Naive thymus-derived CD4-positive, alpha-beta T cell (primary cell): ENCODE results near the gene SLC16A11. TPM values are rescaled to one million over a fixed set of nuclear protein-coding genes. Genes with fewer than 3 reads are reported as not detected.
A peak's percentile ranks its signal among the peaks of the same experiment; 100 is the strongest.
"Not testable (repeated sequence)": the region's sequence is repeated elsewhere in the genome, so short reads cannot be mapped to it uniquely, and the experiment has no call there.

Experiments used
- ATAC-seq: fragments of 150-1000 bp; cut with Tn5 transposase; 2 replicates; pipeline ENCODE4 v1.10.0; 2021; ENCODE audit warnings: mild to moderate bottlenecking, moderate library complexity
- CTCF ChIA-PET: fragments of 350-600 bp; sonication (Branson Sonifier 250); formaldehyde crosslinking; loops from one replicate; lab custom pipeline; 2021; ENCODE audit warnings: antibody characterized with exemption; lab: Charles Lee
- POLR2A ChIA-PET: fragments of 350-600 bp; sonication (Branson Sonifier 250); formaldehyde crosslinking; loops from one replicate; lab custom pipeline; 2021; ENCODE audit warnings: antibody characterized with exemption, inconsistent platforms; lab: Charles Lee
- DNase-seq, 9 donors: peaks; one replicate each; pipeline versions ENCODE4 v3.0.0 to v3.0.0-alpha.2; 2020 to 2022; ENCODE audit warnings: mixed read lengths in 1 of 9
- H3K27ac ChIP-seq: one replicate; pipeline ENCODE4 v1.7.0; 2013; ENCODE audit warnings: mild to moderate bottlenecking, low read depth, low read length, moderate library complexity
- H3K27me3 ChIP-seq, 2 donors: one replicate each; pipeline ENCODE4 v1.7.0; 2013; ENCODE audit warnings: low read length in 2 of 2, mild to moderate bottlenecking in 2 of 2, moderate library complexity in 2 of 2; ENCODE audit not compliant: control insufficient read depth in 2 of 2, insufficient read depth in 2 of 2
- H3K36me3 ChIP-seq, 3 experiments: 1 replicate in 2 of 3; 2 replicates in 1 of 3; pipeline ENCODE4 v1.7.0; 2013; ENCODE audit warnings: low read length in 3 of 3, mild to moderate bottlenecking in 3 of 3, moderate library complexity in 1 of 3; ENCODE audit not compliant: insufficient read depth in 3 of 3, control insufficient read depth in 2 of 3
- H3K4me1 ChIP-seq, 2 donors: one replicate each; pipeline ENCODE4 v1.7.0; 2013; ENCODE audit warnings: low read length in 2 of 2, mild to moderate bottlenecking in 2 of 2, moderate library complexity in 1 of 2; ENCODE audit not compliant: control insufficient read depth in 2 of 2, insufficient read depth in 2 of 2
- H3K4me3 ChIP-seq: 2 replicates; pipeline ENCODE4 v1.7.0; 2013; ENCODE audit warnings: mild to moderate bottlenecking, low read length
- H3K9me3 ChIP-seq, 3 experiments: 1 replicate in 2 of 3; 2 replicates in 1 of 3; pipeline ENCODE4 v1.7.0; 2013; ENCODE audit warnings: low read length in 3 of 3; ENCODE audit not compliant: control insufficient read depth in 2 of 3
- H3K27ac Mint-ChIP-seq, 9 donors: one replicate each; pipeline ENCODE4 v1.8.0; 2020 to 2022; ENCODE audit warnings: mixed read lengths in 9 of 9, mild to moderate bottlenecking in 8 of 9, moderate library complexity in 5 of 9, inconsistent platforms in 2 of 9
- H3K27me3 Mint-ChIP-seq, 5 donors: one replicate each; pipeline ENCODE4 v1.8.0; 2021 to 2022; ENCODE audit warnings: mixed read lengths in 5 of 5, mild to moderate bottlenecking in 1 of 5
- H3K36me3 Mint-ChIP-seq, 5 donors: one replicate each; pipeline ENCODE4 v1.8.0; 2020 to 2022; ENCODE audit warnings: mixed read lengths in 5 of 5, mild to moderate bottlenecking in 3 of 5, inconsistent platforms in 1 of 5
- H3K4me1 Mint-ChIP-seq, 7 donors: one replicate each; pipeline ENCODE4 v1.8.0; 2020 to 2022; ENCODE audit warnings: mixed read lengths in 7 of 7, mild to moderate bottlenecking in 3 of 7, inconsistent platforms in 1 of 7
- H3K4me3 Mint-ChIP-seq, 10 donors: one replicate each; pipeline ENCODE4 v1.8.0; 2020 to 2022; ENCODE audit warnings: mild to moderate bottlenecking in 10 of 10, mixed read lengths in 10 of 10, moderate library complexity in 6 of 10, inconsistent platforms in 2 of 10
- H3K9me3 Mint-ChIP-seq, 11 donors: one replicate each; pipeline ENCODE4 v1.8.0; 2020 to 2022; ENCODE audit warnings: mixed read lengths in 11 of 11, mild to moderate bottlenecking in 4 of 11, inconsistent platforms in 1 of 11, moderate library complexity in 1 of 11
- intact Hi-C, 2 donors: fragments of 100-400 bp; cut with micrococcal nuclease; formaldehyde crosslinking; loops; one replicate each; pipeline ENCODE4 v1.15.1; 2023
- polyA plus RNA-seq, 2 donors: library from polyadenylated mRNA; unstranded; fragments of 300-500 nt; fragmentation: Illumina TruSeq; gene quantifications; one replicate each; pipeline ENCODE4 v1.2.3, GENCODE V29; 2021
- total RNA-seq, 6 experiments: library from RNA in 5 of 6; stranded (reverse) in 5 of 6; gene quantifications; 1 replicate in 5 of 6; 2 replicates in 1 of 6; pipeline ENCODE4 v1.2.3 and lab custom pipeline; 2021 to 2026

Gene SLC16A11
- total and polyA plus RNA-seq, 7 experiments from 2014 or later: 0.24 to 1.7 (median 1.1) TPM

DNA sequence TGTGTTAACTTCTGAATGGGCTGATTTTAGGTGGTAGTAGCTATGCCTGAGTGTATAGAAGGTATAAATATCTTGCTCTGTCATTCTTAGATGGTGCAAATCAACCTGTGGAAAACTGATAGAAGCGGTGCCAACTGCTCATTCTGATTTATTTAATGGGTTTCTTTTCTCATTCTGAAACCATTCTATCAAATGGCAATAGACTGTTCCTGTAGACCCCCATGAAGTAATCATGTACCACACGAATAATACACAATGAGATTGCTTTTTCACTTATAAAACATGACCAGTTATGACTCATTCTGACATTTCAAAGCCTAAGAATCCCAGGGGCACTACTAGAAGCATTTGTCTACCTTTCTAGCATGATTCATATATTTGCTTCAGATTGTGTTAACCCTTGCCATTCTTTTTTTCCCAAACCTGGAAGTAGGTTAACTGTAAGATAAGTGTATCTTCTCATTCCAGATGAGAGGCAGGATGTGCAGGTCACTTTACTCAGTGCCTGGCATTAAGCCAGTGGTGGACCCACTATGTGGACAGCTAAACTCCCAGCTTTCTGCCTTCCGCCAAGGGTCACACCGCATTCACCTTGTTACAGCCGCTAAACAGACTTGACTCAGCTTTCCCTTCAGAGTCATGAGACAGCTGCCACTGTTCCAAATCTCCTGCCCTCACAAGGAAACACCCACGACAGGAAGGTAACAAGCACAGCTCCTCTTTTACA, 16.4 kb upstream of the SLC16A11 start:
- H3K27me3 ChIP-seq: no peaks in the 10 kb centered on the region
- H3K4me3 ChIP-seq: no peak overlapping the region
- Mint-ChIP-seq H3K4me3 (no peak overlapping the region), H3K27ac (peak overlapping the region in 2 of 9 donors; percentile 42 to 66), H3K36me3 (no peaks in the 10 kb centered on the region), H3K9me3 (no peaks in the 10 kb centered on the region), H3K4me1 (peaks cover 0 to 8% (median 4%) of the 10 kb centered on the region in 7 donors), H3K27me3 (peaks cover 0 to 10% (median 3%) of the 10 kb centered on the region in 5 donors)
- ATAC-seq: no peak
- ChIA-PET CTCF (no interaction called here), POLR2A (interaction anchor here (0.6 to 0.7 kb wide), 2 partner anchors 29 to 65 kb away, joined by 3 read pairs; no protein-coding TSS in a partner anchor)
- no peaks in the 10 kb centered on the region for H3K36me3 ChIP-seq
- H3K27ac ChIP-seq: no peak overlapping the region
- no peaks in the 10 kb centered on the region for H3K4me1 ChIP-seq
- peak in 1 of 9 donors; percentile 40 for DNase-seq
- H3K9me3 ChIP-seq: no peaks in the 10 kb centered on the region
- intact Hi-C loops: no loop called here

DNA sequence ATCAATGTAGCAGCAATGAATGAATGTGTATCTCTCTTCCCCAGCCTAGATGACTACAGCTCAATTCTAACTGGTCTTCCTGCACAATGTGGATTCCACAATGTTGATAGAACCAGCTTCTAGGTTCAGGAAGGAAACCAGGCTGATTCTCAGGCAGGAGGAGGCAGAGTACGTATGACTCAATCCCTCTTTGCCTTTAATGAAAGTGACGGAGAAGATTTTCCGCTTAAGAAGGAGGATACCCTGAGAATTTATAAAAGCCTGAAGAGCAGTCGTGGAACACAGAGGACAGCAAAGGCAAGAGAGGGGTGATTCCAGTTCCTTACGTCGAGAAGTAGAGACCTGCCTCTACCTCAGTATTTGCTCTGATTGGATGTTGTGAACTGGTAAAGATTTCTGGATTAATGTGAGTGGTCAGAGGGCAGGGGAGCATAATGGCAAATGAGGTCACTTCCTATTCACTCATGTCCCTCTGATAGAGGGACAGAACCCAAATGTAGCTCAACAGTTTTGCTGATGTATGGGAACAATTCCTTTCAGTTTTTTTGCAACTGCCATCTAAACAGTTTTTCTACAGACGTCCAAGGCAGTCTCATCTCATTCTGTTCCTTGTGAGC, 15.0 kb upstream of the SLC16A11 start:
- peak overlapping the region in 1 of 9 donors; percentile 78 for H3K27ac Mint-ChIP-seq
- Histone ChIP-seq H3K4me3 (no peak overlapping the region), H3K27me3 (no peaks in the 10 kb centered on the region), H3K9me3 (no peaks in the 10 kb centered on the region), H3K27ac (no peak overlapping the region), H3K36me3 (no peaks in the 10 kb centered on the region), H3K4me1 (no peaks in the 10 kb centered on the region)
- H3K4me3 Mint-ChIP-seq: no peak overlapping the region
- no peak for ATAC-seq
- peaks cover 0 to 8% (median 4%) of the 10 kb centered on the region in 7 donors for H3K4me1 Mint-ChIP-seq
- H3K9me3 Mint-ChIP-seq: no peaks in the 10 kb centered on the region
- H3K27me3 Mint-ChIP-seq: peaks cover 0 to 11% (median 3%) of the 10 kb centered on the region in 5 donors
- ChIA-PET POLR2A (no interaction called here), CTCF (interaction anchor here (0.7 to 1.1 kb wide), 3 partner anchors 13 to 129 kb away, joined by 3 to 6 read pairs (median 4); no protein-coding TSS in a partner anchor)
- DNase-seq: no peak
- no peaks in the 10 kb centered on the region for H3K36me3 Mint-ChIP-seq
- intact Hi-C loops: no loop called here

DNA sequence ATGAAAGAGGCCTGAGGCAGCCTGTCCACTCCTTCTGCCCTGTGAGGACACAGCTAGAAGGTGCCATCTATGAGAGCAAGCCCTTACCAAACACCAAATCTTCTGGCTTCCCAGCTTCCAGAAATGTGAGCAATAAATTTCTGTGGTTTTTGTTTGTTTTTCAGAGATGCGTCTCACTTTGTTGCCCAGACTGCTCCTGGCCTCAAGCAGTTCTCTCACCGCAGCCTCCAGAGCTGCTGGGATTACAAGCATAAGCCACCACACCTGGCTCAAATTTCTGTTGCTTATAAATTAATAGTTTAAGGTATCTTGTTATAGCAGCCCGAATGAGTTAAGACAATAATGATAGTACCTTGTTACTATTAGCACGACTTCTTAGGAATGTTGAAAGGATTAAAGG, 12.5 kb upstream of the SLC16A11 start:
- H3K27ac ChIP-seq: no peak overlapping the region
- no peaks in the 10 kb centered on the region for H3K9me3 ChIP-seq
- Mint-ChIP-seq H3K27me3 (peaks cover 0 to 5% (median 0%) of the 10 kb centered on the region in 5 donors), H3K4me3 (no peak overlapping the region), H3K27ac (no peak overlapping the region), H3K4me1 (peaks cover 0 to 9% (median 4%) of the 10 kb centered on the region in 7 donors), H3K9me3 (no peaks in the 10 kb centered on the region), H3K36me3 (no peaks in the 10 kb centered on the region)
- CTCF ChIA-PET: interaction anchor here (0.7 to 1.7 kb wide), 2 partner anchors 80 to 96 kb away, joined by 3 to 5 read pairs; no protein-coding TSS in a partner anchor
- intact Hi-C loops: no loop called here
- no peak overlapping the region for H3K4me3 ChIP-seq
- ATAC-seq: no peak
- no peaks in the 10 kb centered on the region for H3K36me3 ChIP-seq
- POLR2A ChIA-PET: no interaction called here
- H3K4me1 ChIP-seq: no peaks in the 10 kb centered on the region
- no peak for DNase-seq
- H3K27me3 ChIP-seq: no peaks in the 10 kb centered on the region

DNA sequence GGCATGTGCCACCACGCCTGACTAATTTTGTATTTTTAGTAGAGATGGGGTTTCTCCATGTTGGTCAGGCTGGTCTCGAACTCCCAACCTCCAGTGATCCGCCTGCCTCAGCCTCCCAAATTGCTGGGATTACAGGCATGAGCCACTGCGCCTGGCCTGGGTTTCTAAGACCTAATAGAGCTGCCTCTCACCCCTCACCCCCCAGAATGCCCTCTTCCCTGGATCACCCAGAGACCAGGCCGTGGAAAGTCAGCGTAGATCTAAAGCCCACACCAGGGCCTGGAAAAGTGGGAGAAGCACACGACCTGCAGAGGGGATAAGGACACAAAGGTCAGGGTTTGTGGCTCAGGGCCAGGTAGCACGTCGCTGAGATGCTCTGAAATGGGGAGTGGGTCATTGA, 6.7 kb upstream of the SLC16A11 start:
- H3K36me3 Mint-ChIP-seq, H3K27me3 ChIP-seq, H3K9me3 Mint-ChIP-seq, H3K27ac ChIP-seq, H3K4me3 Mint-ChIP-seq, H3K9me3 ChIP-seq, ATAC-seq, DNase-seq, H3K27me3 Mint-ChIP-seq, intact Hi-C loops, POLR2A ChIA-PET, H3K4me3 ChIP-seq, H3K36me3 ChIP-seq: not testable (repeated sequence)
- H3K27ac Mint-ChIP-seq: peak overlapping the region in 2 of 9 donors; percentile 12 to 19
- CTCF ChIA-PET: interaction anchor here (0.6 to 6.3 kb wide), 3 partner anchors 40 to 90 kb away, joined by 5 to 47 read pairs (median 7); no protein-coding TSS in a partner anchor
- H3K4me1 ChIP-seq: peaks cover 10 to 12% of the 10 kb centered on the region in 2 donors
- H3K4me1 Mint-ChIP-seq: peaks cover 0 to 22% (median 21%) of the 10 kb centered on the region in 7 donors

DNA sequence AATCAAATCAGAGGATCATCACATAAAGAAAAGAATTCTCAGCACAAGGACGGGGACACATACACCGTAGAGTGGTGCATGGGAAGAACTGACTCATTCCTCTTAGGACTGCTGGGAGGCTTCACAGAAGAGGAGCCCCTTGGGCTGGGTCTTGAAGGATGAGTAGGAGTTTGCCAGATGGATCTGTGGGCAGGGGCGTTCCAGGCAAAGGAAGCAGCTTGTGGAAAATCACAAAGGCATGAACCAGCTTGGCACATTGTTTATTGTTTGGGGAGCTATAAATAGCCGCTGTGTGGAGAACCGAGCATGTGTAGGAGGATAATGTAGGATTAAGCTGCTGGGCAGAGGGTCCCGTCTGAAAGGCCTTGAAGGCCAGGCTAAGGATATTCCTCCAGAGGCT, 5.1 kb upstream of the SLC16A11 start:
- Mint-ChIP-seq H3K36me3 (no peaks in the 10 kb centered on the region), H3K9me3 (no peaks in the 10 kb centered on the region), H3K4me1 (peaks cover 0 to 29% (median 21%) of the 10 kb centered on the region in 7 donors), H3K27ac (peak overlapping the region in 3 of 9 donors; percentile 33 to 58 (median 54)), H3K4me3 (no peak overlapping the region), H3K27me3 (peaks cover 0 to 20% (median 0%) of the 10 kb centered on the region in 5 donors)
- Histone ChIP-seq H3K4me3 (no peak overlapping the region), H3K27me3 (no peaks in the 10 kb centered on the region), H3K9me3 (no peaks in the 10 kb centered on the region), H3K4me1 (peaks cover 12% of the 10 kb centered on the region in 2 donors), H3K36me3 (no peaks in the 10 kb centered on the region), H3K27ac (no peak overlapping the region)
- no peak for DNase-seq
- ChIA-PET CTCF (interaction anchor here (0.9 to 6.3 kb wide), 4 partner anchors 9 to 136 kb away, joined by 3 to 47 read pairs (median 4); no protein-coding TSS in a partner anchor), POLR2A (interaction anchor here (1.0 to 1.2 kb wide), 2 partner anchors 11 to 13 kb away, joined by 3 to 4 read pairs; partner anchors contain the start of gene SLC16A13)
- intact Hi-C loops: loop anchor here in 1 of 2 donors (5.0 to 10.0 kb wide), 3 partner anchors 37 to 786 kb away; partner anchors contain the start of genes KDM6B and RNASEK
- no peak for ATAC-seq

DNA sequence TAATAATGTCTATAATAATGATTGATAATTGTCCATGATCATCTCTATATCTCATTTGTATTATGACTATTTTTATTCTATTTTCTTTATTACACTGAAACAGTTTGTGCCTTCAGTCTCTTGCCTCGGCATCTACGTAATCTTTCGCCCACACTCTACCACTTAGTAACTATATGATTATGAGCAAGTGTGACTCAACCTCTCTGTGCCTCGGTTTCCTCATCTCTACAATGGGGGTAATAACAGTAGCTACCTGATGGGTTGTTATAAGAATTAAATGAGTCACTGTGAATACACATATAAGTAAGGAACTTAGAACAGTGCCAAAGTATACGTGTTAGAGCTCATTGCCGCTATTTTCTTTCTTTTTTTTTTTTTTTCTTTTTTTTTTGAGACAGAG, 3.7 kb upstream of the SLC16A11 start:
- ATAC-seq (no peak), DNase-seq (no peak)
- H3K27ac Mint-ChIP-seq: peak overlapping the region in 6 of 9 donors; percentile 73 to 95 (median 91)
- Histone ChIP-seq H3K4me1 (peaks cover 25% of the 10 kb centered on the region in 2 donors), H3K36me3 (no peaks in the 10 kb centered on the region), H3K27ac (peak overlapping the region; percentile 74), H3K9me3 (no peaks in the 10 kb centered on the region), H3K27me3 (no peaks in the 10 kb centered on the region), H3K4me3 (no peak overlapping the region)
- peak overlapping the region in 8 of 10 donors; percentile 9 to 91 (median 62) for H3K4me3 Mint-ChIP-seq
- H3K36me3 Mint-ChIP-seq: no peaks in the 10 kb centered on the region
- intact Hi-C loops: loop anchor here in 1 of 2 donors (2.0 to 10.0 kb wide), 4 partner anchors 35 to 787 kb away; partner anchors contain the start of genes KDM6B and RNASEK
- H3K27me3 Mint-ChIP-seq: peaks cover 0 to 28% (median 0%) of the 10 kb centered on the region in 5 donors
- ChIA-PET CTCF (interaction anchor here (2.7 to 6.4 kb wide), 4 partner anchors 11 to 249 kb away, joined by 16 to 145 read pairs (median 28); partner anchors contain the start of gene SLC16A13), POLR2A (interaction anchor here (0.6 to 1.0 kb wide), 3 partner anchors 10 to 640 kb away, joined by 3 to 7 read pairs (median 4); partner anchors contain the start of gene TP53)
- no peaks in the 10 kb centered on the region for H3K9me3 Mint-ChIP-seq
- H3K4me1 Mint-ChIP-seq: peaks cover 0 to 39% (median 28%) of the 10 kb centered on the region in 7 donors
